ENCODE results near the gene SPINT3. TPM values are rescaled to one million over a fixed set of nuclear protein-coding genes. Genes with fewer than 3 reads are reported as not detected.

Gene SPINT3
- total and polyA plus RNA-seq, 2 of the 8 experiments (the other 6 are each of a cell fraction or from before 2014, with no cell fraction given): not detected

GRCh38 chr20:45548410-45548809 lies 33.0 kb upstream of the SPINT3 start:
- CTCF ChIA-PET (ENCODE audit: partially characterized antibody): interaction anchor here (1.0 to 6.2 kb wide), 8 partner anchors 8 to 463 kb away, joined by 3 to 73 read pairs (median 4); partner anchors contain the start of gene WFDC6
- Histone ChIP-seq H3K79me1 (ENCODE audit: low read depth, low read length) (no peaks in the 10 kb centered on the region), H3K23ac (ENCODE audit: insufficient read length) (no peak overlapping the region), H2AFZ (ENCODE audit: low read length) (no peak overlapping the region), H3K4me1 (replicated peaks in 1 of 4; ENCODE audit: control insufficient read depth in 3 of 4, insufficient read depth in 4 of 4, low read length in 3 of 4) (peaks cover 0 to 5% (median 0%) of the 10 kb centered on the region in 4 experiments; a peak in 1 of 7 replicates), H3K18ac (ENCODE audit: extremely low read depth, low read length) (no peak overlapping the region), H2BK120ac (replicated peaks; ENCODE audit: low read depth, low read length) (no peak overlapping the region), H3K56ac (replicated peaks; ENCODE audit: insufficient read length, low read depth, low read length) (no peak overlapping the region), H2BK5ac (ENCODE audit: low read depth, low read length) (no peak overlapping the region), H4K8ac (ENCODE audit: extremely low read depth, insufficient read depth, low read length) (no peak overlapping the region), H4K91ac (replicated peaks; ENCODE audit: insufficient read length, low read length) (no peak overlapping the region), H4K5ac (ENCODE audit: insufficient read length, low read depth, low read length) (no peak overlapping the region), H3K79me2 (ENCODE audit: control insufficient read depth in 1 of 2, insufficient read depth in 2 of 2, low read length in 2 of 2) (no peaks in the 10 kb centered on the region), H2BK20ac (ENCODE audit: low read length) (no peak overlapping the region), H3K36me3 (ENCODE audit: control insufficient read depth in 2 of 4, insufficient read depth in 4 of 4, low read length in 3 of 4) (no peaks in the 10 kb centered on the region), H3K23me2 (ENCODE audit: low read depth, low read length) (peaks cover 4% of the 10 kb centered on the region; the same call in 1 of the 2 replicates), H3K27me3 (replicated peaks in 1 of 4; ENCODE audit: control insufficient read depth in 3 of 4, extremely low read depth in 1 of 4, insufficient read depth in 3 of 4, low read length in 3 of 4) (no peaks in the 10 kb centered on the region), H2BK12ac (ENCODE audit: low read depth, low read length) (no peak overlapping the region; the same call in 1 of the 2 replicates), H3K14ac (ENCODE audit: insufficient read length) (no peak overlapping the region), H3K4ac (replicated peaks; ENCODE audit: insufficient read length, low read depth, low read length) (no peak overlapping the region), H3K9ac (replicated peaks in 1 of 4; ENCODE audit: extremely low read depth in 1 of 4, low read depth in 3 of 4, low read length in 3 of 4) (no peak overlapping the region), H3K4me3 (ENCODE audit: extremely low read depth in 1 of 4, insufficient read depth in 2 of 4, low read depth in 3 of 4, low read length in 4 of 4) (no peak overlapping the region), H3K4me2 (ENCODE audit: insufficient read depth in 1 of 2, low read depth in 2 of 2, low read length in 2 of 2) (no peak overlapping the region), H3K9me3 (ENCODE audit: insufficient read depth in 2 of 2, low read depth in 1 of 2, low read length in 1 of 2) (no peaks in the 10 kb centered on the region; a peak in 1 of 4 replicates), H3K27ac (ENCODE audit: low read depth, low read length) (no peak overlapping the region), H4K20me1 (replicated peaks in 1 of 2; ENCODE audit: control insufficient read depth in 1 of 2, insufficient read depth in 2 of 2, low read length in 2 of 2) (no peaks in the 10 kb centered on the region), H2AK5ac (ENCODE audit: low read depth, low read length) (no peak overlapping the region), H2BK15ac (ENCODE audit: low read length) (no peak overlapping the region)
- no peak for FAIRE-seq
- DNase-seq (ENCODE audit: low read depth in 1 of 2, low spot score in 2 of 2): no peak
- WGBS, 2 experiments (ENCODE audit: extremely low coverage in 1 of 2, insufficient coverage in 1 of 2, insufficient read length in 1 of 2, insufficient replicate concordance in 2 of 2, low coverage in 1 of 2, low lambda C conversion rate in 2 of 2, missing lambda C conversion rate in 1 of 2): 91% methylated on average over 7 of the region's 7 CpGs; no CpG with 5 or more reads in 1 of the 2 experiments
- POLR2A ChIA-PET (ENCODE audit: partially characterized antibody): interaction anchor here (1.0 to 1.4 kb wide), 2 partner anchors 264 to 332 kb away, joined by 3 read pairs; partner anchors contain the start of gene UBE2C
- TF ChIP-seq CBX5 (IDR thresholded peaks at IDR 0.05; ENCODE audit: low read depth, low read length) (no peak), TCF12 (IDR thresholded peaks at IDR 0.05; ENCODE audit: low read depth, low read length) (no peak), SIRT6 (IDR thresholded peaks at IDR 0.05; ENCODE audit: low read length) (no peak), ATF3 (IDR thresholded peaks at IDR 0.05; ENCODE audit: insufficient read depth, low read depth, low read length) (no peak), TEAD4 (IDR thresholded peaks at IDR 0.05; ENCODE audit: low read depth, low read length) (no peak), POU5F1 (IDR thresholded peaks at IDR 0.05; ENCODE audit: low read depth, low read length) (no peak), BRCA1 (IDR thresholded peaks at IDR 0.05; ENCODE audit: low read depth, low read length) (no peak), HDAC6 (IDR thresholded peaks at IDR 0.05; ENCODE audit: low read depth, low read length) (no peak), RNF2 (IDR thresholded peaks at IDR 0.05; ENCODE audit: borderline replicate concordance, low read depth, low read length, missing control alignments, poor library complexity, severe bottlenecking) (no peak), EZH2 (IDR thresholded peaks at IDR 0.05; ENCODE audit: low read depth, low read length, severe bottlenecking) (no peak), MAX (IDR thresholded peaks at IDR 0.05) (no peak), POLR2A (IDR thresholded peaks at IDR 0.05; ENCODE audit: control extremely low read depth in 1 of 2, low read depth in 2 of 2, low read length in 2 of 2) (no peak), CHD2 (IDR thresholded peaks at IDR 0.05; ENCODE audit: low read length) (no peak), TAF7 (optimal IDR thresholded peaks at IDR 0.05; ENCODE audit: borderline replicate concordance, low read depth, low read length) (no peak)
